T-helper 17 cell (primary cell): ENCODE results near the gene CDKN2B-AS1. TPM values are rescaled to one million over a fixed set of nuclear protein-coding genes. Genes with fewer than 3 reads are reported as not detected.

Experiments used
- ATAC-seq: fragments of 150-1000 bp; cut with Tn5 transposase; 2 replicates; pipeline ENCODE4 v1.10.0; 2021; ENCODE audit warnings: mild to moderate bottlenecking, moderate library complexity
- DNase-seq, 3 donors: peaks; one replicate each; pipeline versions ENCODE4 v3.0.0 to v3.0.0-alpha.2; 2020 to 2021
- H3K9me3 ChIP-seq: one replicate; pipeline ENCODE4 v1.7.0; 2013; ENCODE audit warnings: low read length, mild to moderate bottlenecking; ENCODE audit not compliant: control insufficient read depth, poor library complexity, severe bottlenecking
- H3K27ac Mint-ChIP-seq: one replicate; pipeline ENCODE4 v1.8.0; 2022; ENCODE audit warnings: mild to moderate bottlenecking, moderate library complexity, mixed read lengths
- H3K27me3 Mint-ChIP-seq: one replicate; pipeline ENCODE4 v1.8.0; 2022; ENCODE audit warnings: mixed read lengths
- H3K36me3 Mint-ChIP-seq: one replicate; pipeline ENCODE4 v1.8.0; 2022; ENCODE audit warnings: low read depth, mixed read lengths
- H3K4me1 Mint-ChIP-seq: one replicate; pipeline ENCODE4 v1.8.0; 2022; ENCODE audit warnings: mild to moderate bottlenecking, mixed read lengths
- H3K4me3 Mint-ChIP-seq: one replicate; pipeline ENCODE4 v1.8.0; 2022; ENCODE audit warnings: mild to moderate bottlenecking, moderate library complexity, mixed read lengths
- total RNA-seq, 4 donors: library from RNA in 2 of 4; stranded (reverse) in 2 of 4; gene quantifications; one replicate each; pipeline ENCODE4 v1.2.3 and lab custom pipeline; 2022 to 2026

Gene CDKN2B-AS1
- total RNA-seq, 2 donors from 2014 or later, result 1.6 to 1.7 TPM

DNA sequence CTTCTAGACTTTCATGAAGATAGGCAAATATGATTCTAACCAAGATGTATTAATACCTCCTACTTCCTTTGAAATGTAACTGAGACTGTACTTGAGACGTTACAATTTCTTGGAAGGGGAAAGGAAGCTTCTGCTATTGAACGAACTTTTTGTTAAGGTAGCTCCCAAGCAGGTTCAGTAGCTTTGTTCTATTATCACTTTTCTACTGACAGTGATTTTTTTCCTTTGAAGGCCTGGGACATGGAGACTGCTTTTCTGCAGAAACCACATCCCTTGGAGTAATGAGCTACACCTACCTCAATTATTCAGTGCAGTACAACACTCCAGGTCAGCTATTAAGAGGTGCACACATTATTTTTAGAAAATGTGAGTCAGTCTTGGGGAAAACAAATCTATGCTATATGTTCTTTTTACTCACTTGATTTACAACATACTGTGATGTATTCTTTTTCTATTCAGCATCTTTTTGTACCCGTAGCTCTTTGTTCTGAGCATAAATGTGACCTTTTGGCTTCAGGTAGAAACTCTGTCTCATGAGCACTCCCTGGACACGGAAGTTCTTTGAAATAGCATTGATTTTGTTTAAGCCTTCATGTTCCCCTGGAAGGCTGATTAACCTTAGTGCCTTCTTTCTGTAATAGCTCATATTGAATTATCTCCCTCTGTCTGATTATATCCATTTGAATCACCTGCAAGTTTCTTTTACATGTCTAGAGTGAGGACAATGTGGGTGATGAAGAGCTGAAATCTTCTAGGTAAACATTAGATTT lies 71.0 kb downstream of the CDKN2B-AS1 start:
- H3K27me3 Mint-ChIP-seq, result no peaks in the 10 kb centered on the region
- H3K4me3 Mint-ChIP-seq, result no peak overlapping the region
- ATAC-seq, result peak; percentile 55
- peaks cover 25% of the 10 kb centered on the region for H3K4me1 Mint-ChIP-seq
- no peak for DNase-seq
- H3K36me3 Mint-ChIP-seq, result peaks cover 2% of the 10 kb centered on the region
- peaks cover 3% of the 10 kb centered on the region for H3K9me3 ChIP-seq
- peak overlapping the region; percentile 44 for H3K27ac Mint-ChIP-seq

DNA sequence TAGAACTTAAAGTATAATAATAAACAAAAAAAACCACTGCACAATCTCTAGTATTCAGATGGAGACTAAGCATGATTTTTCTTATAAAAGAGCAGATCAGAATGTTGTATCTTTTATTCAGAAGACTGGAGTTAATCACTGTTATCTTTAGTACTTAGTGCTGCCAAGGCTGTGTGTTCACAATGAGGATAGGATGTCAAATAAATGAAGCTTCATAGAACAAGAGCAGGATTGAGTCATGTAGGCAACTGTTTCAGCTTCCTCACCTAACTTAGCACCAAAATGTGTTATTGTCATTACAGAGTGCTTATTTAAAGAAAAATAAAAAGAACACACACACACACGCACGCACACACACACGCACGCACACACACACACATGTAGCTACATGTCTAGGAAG lies 72.6 kb downstream of the CDKN2B-AS1 start:
- DNase-seq (no peak), ATAC-seq (no peak)
- Mint-ChIP-seq H3K27me3 (no peaks in the 10 kb centered on the region), H3K4me3 (no peak overlapping the region), H3K36me3 (peaks cover 2% of the 10 kb centered on the region), H3K4me1 (peaks cover 25% of the 10 kb centered on the region), H3K27ac (no peak overlapping the region)
- peaks cover 3% of the 10 kb centered on the region for H3K9me3 ChIP-seq

DNA sequence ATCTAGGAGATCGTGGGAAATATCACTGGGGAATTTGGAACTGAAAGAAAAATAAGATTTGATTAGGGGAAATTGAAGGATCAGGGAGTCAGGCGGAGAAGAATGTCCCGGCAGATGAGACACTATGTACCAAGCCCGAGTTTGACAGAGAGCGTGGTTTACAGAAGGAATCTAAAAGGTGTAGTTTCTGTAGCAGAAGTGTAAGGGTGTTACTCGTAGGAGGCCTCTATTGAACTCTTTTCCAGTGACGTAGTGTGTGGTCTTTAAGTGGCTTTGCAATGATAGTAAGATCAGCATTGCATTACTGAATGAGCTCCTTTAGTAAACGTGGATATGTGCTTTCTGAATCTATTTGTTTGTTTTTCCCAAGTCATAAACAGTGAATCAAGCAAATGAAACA lies 73.8 kb downstream of the CDKN2B-AS1 start:
- no peak overlapping the region for H3K4me3 Mint-ChIP-seq
- no peak for DNase-seq
- peaks cover 32% of the 10 kb centered on the region for H3K4me1 Mint-ChIP-seq
- H3K36me3 Mint-ChIP-seq, result peaks cover 2% of the 10 kb centered on the region
- no peak for ATAC-seq
- H3K9me3 ChIP-seq, result no peaks in the 10 kb centered on the region
- no peak overlapping the region for H3K27ac Mint-ChIP-seq
- H3K27me3 Mint-ChIP-seq, result no peaks in the 10 kb centered on the region

DNA sequence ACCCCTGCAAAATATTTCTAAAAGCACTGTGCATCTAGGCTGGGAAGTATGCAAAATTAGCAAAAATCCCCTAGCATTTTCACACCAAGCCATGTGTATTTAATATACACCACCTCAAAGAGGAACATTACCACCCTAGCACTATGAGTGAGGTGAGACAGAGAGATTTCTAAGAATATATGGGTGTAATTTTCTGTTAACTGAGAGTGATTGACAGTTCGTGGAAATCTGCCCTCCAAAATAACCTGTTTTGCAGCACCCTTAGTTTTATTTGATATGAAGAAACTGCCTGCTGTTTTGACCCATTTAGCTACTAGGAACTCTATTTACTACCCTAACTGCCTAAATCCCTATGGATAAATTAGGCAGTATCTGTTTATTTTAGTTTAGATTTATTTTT lies 78.8 kb downstream of the CDKN2B-AS1 start:
- H3K27me3 Mint-ChIP-seq, result no peaks in the 10 kb centered on the region
- peaks cover 4% of the 10 kb centered on the region for H3K36me3 Mint-ChIP-seq
- H3K9me3 ChIP-seq, result no peaks in the 10 kb centered on the region
- ATAC-seq (peak; percentile 63), DNase-seq (no peak)
- H3K27ac Mint-ChIP-seq, result peak overlapping the region; percentile 81
- H3K4me1 Mint-ChIP-seq, result peaks cover 36% of the 10 kb centered on the region
- H3K4me3 Mint-ChIP-seq, result no peak overlapping the region

DNA sequence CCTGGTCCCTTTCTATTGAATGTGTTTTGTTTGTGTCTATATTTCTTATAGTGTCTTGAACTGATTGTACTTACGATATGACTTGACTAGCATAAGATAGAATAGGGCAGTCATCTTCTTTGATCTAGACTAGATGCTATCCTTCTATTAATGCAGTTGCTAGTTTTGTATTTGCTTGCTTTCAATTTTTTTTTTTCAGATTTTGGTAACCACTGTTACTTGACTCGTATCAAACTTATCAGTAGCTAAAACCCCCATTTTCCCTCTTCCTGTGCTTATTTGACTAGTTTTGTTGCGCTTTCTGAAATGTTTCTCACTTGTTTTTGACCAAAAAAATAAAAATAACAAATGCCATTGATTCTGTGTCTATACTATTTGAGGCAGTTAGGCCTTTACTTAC lies 83.5 kb downstream of the CDKN2B-AS1 start:
- no peaks in the 10 kb centered on the region for H3K9me3 ChIP-seq
- no peak for ATAC-seq
- H3K4me1 Mint-ChIP-seq, result peaks cover 45% of the 10 kb centered on the region
- H3K36me3 Mint-ChIP-seq, result peaks cover 4% of the 10 kb centered on the region
- no peaks in the 10 kb centered on the region for H3K27me3 Mint-ChIP-seq
- H3K27ac Mint-ChIP-seq, result peak overlapping the region; percentile 91
- no peak for DNase-seq
- peak overlapping the region; percentile 13 for H3K4me3 Mint-ChIP-seq

DNA sequence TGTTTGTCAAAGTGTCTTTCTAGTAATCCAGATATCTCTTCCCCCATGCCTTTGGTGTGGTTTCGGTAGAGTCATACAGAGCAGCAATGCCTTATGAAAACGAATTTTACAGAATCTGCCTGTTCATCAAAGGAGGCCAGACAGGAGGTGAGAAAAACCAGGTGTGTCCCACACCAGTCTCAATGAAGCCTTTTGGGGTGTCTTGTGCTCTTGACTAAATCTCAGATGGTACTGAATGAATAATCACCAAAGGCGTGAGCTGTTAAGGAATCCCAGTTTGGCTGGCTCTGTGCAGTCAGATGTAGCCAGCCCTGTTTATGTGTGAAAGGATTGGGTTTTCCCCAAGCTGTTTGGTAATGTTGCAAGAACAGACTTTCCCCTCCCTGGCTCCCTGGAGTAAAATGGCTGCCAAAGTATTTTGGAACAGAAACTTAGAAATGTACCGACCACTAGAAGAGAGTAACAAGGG lies 85.3 kb downstream of the CDKN2B-AS1 start:
- Mint-ChIP-seq H3K27me3 (no peaks in the 10 kb centered on the region), H3K4me1 (peaks cover 30% of the 10 kb centered on the region), H3K27ac (peak overlapping the region; percentile 91), H3K4me3 (peak overlapping the region; percentile 68), H3K36me3 (peaks cover 4% of the 10 kb centered on the region)
- DNase-seq, result peak in 1 of 3 donors; percentile 7
- ATAC-seq, result peak; percentile 91
- no peaks in the 10 kb centered on the region for H3K9me3 ChIP-seq

DNA sequence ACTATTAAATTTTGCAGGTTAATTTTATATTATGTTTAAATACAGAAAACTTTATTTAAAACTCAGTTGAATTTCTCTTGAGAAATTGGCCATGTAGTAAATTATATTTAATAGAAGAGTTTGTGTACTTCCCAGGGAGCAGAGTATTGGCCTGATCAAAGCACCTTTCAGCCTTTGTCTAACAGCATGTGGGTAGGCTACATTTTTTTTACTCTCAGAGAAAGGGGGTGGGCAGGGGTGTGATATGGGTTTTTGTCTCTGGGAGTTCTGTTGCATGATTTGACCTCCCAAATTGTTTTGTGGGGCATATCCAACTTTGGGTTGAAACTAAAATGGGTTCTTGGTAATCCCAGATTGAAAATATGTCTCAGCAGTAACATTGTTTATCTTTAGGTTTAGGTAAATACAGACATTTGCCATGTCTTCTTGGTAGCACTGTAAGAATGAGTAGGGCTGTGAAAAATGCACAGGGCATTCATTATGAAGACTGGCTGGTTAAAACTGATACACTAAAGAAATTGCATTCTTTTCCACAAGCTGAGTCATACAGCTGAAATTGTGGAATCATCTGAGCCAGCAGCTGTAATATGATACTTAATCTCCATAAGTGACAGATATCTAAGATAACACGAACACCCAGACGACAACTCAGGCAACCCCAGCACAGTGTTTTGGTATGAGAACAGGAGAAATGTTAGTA lies 89.9 kb downstream of the CDKN2B-AS1 start:
- no peak overlapping the region for H3K27ac Mint-ChIP-seq
- H3K27me3 Mint-ChIP-seq, result no peaks in the 10 kb centered on the region
- no peak overlapping the region for H3K4me3 Mint-ChIP-seq
- DNase-seq, result no peak
- no peaks in the 10 kb centered on the region for H3K9me3 ChIP-seq
- H3K36me3 Mint-ChIP-seq, result peaks cover 2% of the 10 kb centered on the region
- no peak for ATAC-seq
- H3K4me1 Mint-ChIP-seq, result peaks cover 10% of the 10 kb centered on the region

DNA sequence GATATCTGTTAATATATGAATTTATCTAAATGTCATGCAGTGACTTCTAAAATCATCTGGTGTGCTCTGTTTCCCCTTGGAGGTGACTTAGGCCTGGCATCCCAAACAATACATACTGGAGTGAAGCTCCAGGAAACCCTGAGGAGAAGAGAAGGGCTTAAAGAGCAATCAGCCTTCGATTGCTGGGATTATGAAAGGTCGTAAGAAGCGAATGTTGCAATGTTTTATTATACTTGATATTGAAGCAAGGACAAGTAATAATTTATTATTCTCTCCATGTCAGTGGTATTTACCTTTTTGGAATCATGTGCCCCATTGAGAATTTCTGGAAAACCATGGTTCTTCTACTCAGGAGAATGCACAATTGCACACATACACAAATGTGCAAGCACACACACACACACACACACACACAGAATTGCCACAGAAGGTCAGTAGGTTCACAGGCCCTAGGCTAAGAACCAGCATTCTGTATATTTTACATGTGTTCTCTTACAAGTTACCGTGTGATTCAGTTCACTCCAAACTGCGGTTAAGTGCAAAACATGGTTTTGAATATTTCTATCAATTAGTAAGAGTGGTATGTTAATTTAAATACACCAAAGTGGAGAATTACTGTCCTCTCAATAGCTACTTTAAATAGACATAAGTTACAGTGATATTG lies 93.6 kb downstream of the CDKN2B-AS1 start:
- Mint-ChIP-seq H3K4me1 (no peaks in the 10 kb centered on the region), H3K27ac (no peak overlapping the region), H3K27me3 (no peaks in the 10 kb centered on the region), H3K36me3 (no peaks in the 10 kb centered on the region), H3K4me3 (no peak overlapping the region)
- ATAC-seq, result no peak
- H3K9me3 ChIP-seq, result no peaks in the 10 kb centered on the region
- DNase-seq, result no peak

DNA sequence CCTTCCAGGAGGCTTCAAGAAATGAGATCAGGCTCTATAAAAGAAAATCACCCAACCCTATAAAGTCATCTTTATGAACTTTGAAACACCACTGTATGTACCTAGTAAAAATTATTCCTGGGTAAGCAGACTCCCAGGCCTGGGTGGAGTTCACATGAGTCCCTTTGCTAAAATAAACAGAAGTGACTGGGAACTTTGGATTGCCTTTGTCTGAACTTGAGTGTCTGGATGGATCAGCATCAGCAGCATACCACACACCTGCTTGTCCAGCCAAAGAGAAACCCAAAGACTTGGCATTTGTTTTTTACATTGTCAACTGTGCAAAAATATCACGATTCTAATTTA lies 94.1 kb downstream of the CDKN2B-AS1 start:
- H3K27ac Mint-ChIP-seq, result no peak overlapping the region
- H3K9me3 ChIP-seq, result no peaks in the 10 kb centered on the region
- H3K27me3 Mint-ChIP-seq, result no peaks in the 10 kb centered on the region
- no peak for DNase-seq
- no peaks in the 10 kb centered on the region for H3K36me3 Mint-ChIP-seq
- no peak for ATAC-seq
- no peak overlapping the region for H3K4me3 Mint-ChIP-seq
- no peaks in the 10 kb centered on the region for H3K4me1 Mint-ChIP-seq

DNA sequence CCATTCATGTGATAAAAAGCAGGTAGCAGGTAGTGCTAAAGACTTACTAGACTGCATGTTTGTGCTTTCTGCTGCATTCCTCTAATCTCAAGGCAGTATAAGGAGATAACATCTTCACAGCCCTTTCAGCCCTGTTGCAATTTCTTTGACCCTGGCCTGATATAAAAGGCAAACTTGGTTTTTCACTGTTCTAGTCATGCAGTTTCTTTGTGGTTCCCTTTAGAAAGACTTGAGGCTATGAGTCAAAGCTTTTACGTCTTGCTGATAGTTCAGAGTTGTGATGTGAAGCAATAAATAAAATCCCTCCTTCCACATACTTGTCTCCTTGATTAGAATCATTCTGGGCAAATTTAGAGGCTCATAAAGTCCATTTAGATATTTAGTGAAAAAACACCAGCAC lies 103.1 kb downstream of the CDKN2B-AS1 start:
- Mint-ChIP-seq H3K27me3 (no peaks in the 10 kb centered on the region), H3K4me1 (peaks cover 20% of the 10 kb centered on the region), H3K4me3 (no peak overlapping the region), H3K36me3 (peaks cover 2% of the 10 kb centered on the region), H3K27ac (no peak overlapping the region)
- ATAC-seq (peak; percentile 32), DNase-seq (no peak)
- no peaks in the 10 kb centered on the region for H3K9me3 ChIP-seq

DNA sequence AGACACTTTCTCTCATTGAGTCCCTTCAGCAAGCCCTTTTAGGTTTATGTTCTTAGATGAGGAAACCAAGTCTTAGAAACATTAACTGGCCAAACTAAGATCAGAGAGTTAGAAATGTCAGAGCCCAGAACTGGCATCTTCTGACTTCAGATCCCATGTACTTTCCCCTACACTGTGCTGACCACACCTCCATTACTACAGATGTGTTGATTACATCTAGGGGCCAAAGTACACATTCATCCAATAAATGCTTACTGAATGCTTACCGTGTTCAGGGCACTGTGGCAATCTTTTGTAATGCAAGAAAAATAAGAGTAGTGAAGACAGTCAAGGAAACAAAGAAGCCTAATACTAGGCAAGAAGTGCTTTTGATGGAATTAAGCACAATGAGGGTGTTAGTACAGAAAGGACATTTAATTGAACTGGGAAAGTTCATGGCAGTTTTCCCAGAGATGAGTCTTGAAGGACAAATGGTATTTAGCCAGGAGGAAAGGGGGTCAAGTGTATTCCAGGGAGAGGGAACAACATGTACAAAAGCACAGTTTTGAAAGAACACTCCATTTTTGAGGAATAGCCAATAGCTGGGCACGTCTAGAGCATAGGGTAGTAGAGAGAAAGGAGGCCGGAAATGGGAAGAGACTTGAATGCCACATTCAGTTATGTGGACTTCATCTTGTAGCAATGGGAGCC lies 104.2 kb downstream of the CDKN2B-AS1 start:
- Mint-ChIP-seq H3K4me3 (no peak overlapping the region), H3K27me3 (no peaks in the 10 kb centered on the region), H3K27ac (no peak overlapping the region), H3K36me3 (peaks cover 2% of the 10 kb centered on the region), H3K4me1 (peaks cover 23% of the 10 kb centered on the region)
- H3K9me3 ChIP-seq, result no peaks in the 10 kb centered on the region
- DNase-seq (no peak), ATAC-seq (no peak)

DNA sequence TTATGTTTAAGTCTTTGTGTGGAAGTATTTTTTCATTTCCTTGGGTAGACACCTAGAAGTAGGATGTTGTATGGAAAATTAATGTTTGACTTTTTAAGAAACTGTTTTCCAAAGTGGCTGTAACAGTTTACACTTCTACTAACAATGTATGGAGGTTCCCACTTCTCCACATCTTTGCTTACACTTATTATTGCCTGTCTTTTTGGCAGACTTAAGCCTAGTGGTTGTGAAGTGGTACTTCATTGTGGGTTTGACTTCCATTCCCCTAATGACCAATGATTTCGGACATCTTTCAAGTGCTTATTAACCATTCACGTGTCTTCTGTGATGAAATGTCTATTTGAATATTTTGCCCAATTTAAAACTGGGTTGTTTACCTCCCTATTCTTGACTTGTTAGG lies 106.0 kb downstream of the CDKN2B-AS1 start:
- DNase-seq (no peak), ATAC-seq (no peak)
- Mint-ChIP-seq H3K27ac (no peak overlapping the region), H3K4me3 (no peak overlapping the region), H3K36me3 (peaks cover 2% of the 10 kb centered on the region), H3K4me1 (peaks cover 32% of the 10 kb centered on the region), H3K27me3 (no peaks in the 10 kb centered on the region)
- H3K9me3 ChIP-seq, result no peaks in the 10 kb centered on the region
